H9 (cell line): ENCODE data around the gene ZNF79. TPM values are rescaled to one million over a fixed set of nuclear protein-coding genes. Genes with fewer than 3 reads are reported as not detected.
A peak's percentile ranks its signal among the peaks of the same experiment; 100 is the strongest.

ENCODE experiments used
- DNase-seq: peaks from one replicate; pipeline ENCODE4 v3.0.0-alpha.2; 2017
- H2AFZ ChIP-seq: one replicate; pipeline ENCODE4 v1.6.1; 2013; ENCODE audit warnings: mild to moderate bottlenecking, low read length, control low read depth, moderate library complexity
- H2AK5ac ChIP-seq: 2 replicates; pipeline ENCODE4 v1.6.1; 2013; ENCODE audit warnings: low read length, control low read depth, mixed read lengths; ENCODE audit not compliant: insufficient read length
- H2BK120ac ChIP-seq: one replicate; pipeline ENCODE4 v1.6.1; 2013; ENCODE audit warnings: low read depth, mild to moderate bottlenecking, low read length, control low read depth, inconsistent platforms; ENCODE audit not compliant: poor library complexity, severe bottlenecking
- H2BK12ac ChIP-seq: 2 replicates; pipeline ENCODE4 v1.6.1; 2013; ENCODE audit warnings: low read length, control low read depth, mixed read lengths, low read depth; ENCODE audit not compliant: insufficient read length
- H2BK15ac ChIP-seq: 2 replicates; pipeline ENCODE4 v1.6.1; 2013; ENCODE audit warnings: low read depth, low read length, control low read depth
- H2BK20ac ChIP-seq: one replicate; pipeline ENCODE4 v1.6.1; 2013; ENCODE audit warnings: low read depth, mild to moderate bottlenecking, low read length, control low read depth, inconsistent platforms; ENCODE audit not compliant: poor library complexity, severe bottlenecking
- H2BK5ac ChIP-seq: 2 replicates; pipeline ENCODE4 v1.6.1; 2013; ENCODE audit warnings: low read length, control low read depth, mixed read lengths; ENCODE audit not compliant: insufficient read length
- H3K14ac ChIP-seq: 2 replicates; pipeline ENCODE4 v1.6.1; 2013; ENCODE audit warnings: low read length, control low read depth; ENCODE audit not compliant: insufficient read depth
- H3K18ac ChIP-seq: 2 replicates; pipeline ENCODE4 v1.6.1; 2013; ENCODE audit warnings: low read depth, mild to moderate bottlenecking, mixed read lengths, low read length, control low read depth; ENCODE audit not compliant: insufficient read length
- H3K23ac ChIP-seq: 2 replicates; pipeline ENCODE4 v1.6.1; 2013; ENCODE audit warnings: low read length, control low read depth, mixed read lengths, low read depth; ENCODE audit not compliant: insufficient read length
- H3K23me2 ChIP-seq: 2 replicates; pipeline ENCODE4 v1.6.1; 2013; ENCODE audit warnings: low read depth, mild to moderate bottlenecking, mixed read lengths, low read length, control low read depth; ENCODE audit not compliant: insufficient read length, poor library complexity, severe bottlenecking
- H3K27ac ChIP-seq: 2 replicates; pipeline ENCODE4 v1.5.1; 2013; ENCODE audit warnings: low read length, control low read depth, mixed read lengths, low read depth; ENCODE audit not compliant: insufficient read length
- H3K27me3 ChIP-seq: 2 replicates; pipeline ENCODE4 v1.6.1; 2013; ENCODE audit warnings: low read length, control low read depth, inconsistent platforms; ENCODE audit not compliant: insufficient read depth
- H3K4ac ChIP-seq: 2 replicates; pipeline ENCODE4 v1.6.1; 2013; ENCODE audit warnings: low read depth, mild to moderate bottlenecking, control low read depth, inconsistent platforms, low read length, moderate library complexity
- H3K4me1 ChIP-seq: 2 replicates; pipeline ENCODE4 v1.6.1; 2013; ENCODE audit warnings: low read length, control low read depth, inconsistent platforms; ENCODE audit not compliant: insufficient read depth
- H3K4me2 ChIP-seq: 2 replicates; pipeline ENCODE4 v1.6.1; 2013; ENCODE audit warnings: low read length, control low read depth, mixed read lengths; ENCODE audit not compliant: insufficient read length, insufficient read depth
- H3K56ac ChIP-seq: 2 replicates; pipeline ENCODE4 v1.6.1; 2013; ENCODE audit warnings: low read depth, mild to moderate bottlenecking, mixed read lengths, low read length, control low read depth; ENCODE audit not compliant: insufficient read length
- H3K79me1 ChIP-seq: 2 replicates; pipeline ENCODE4 v1.6.1; 2013; ENCODE audit warnings: low read depth, mild to moderate bottlenecking, moderate library complexity, low read length, control low read depth, inconsistent platforms; ENCODE audit not compliant: insufficient read depth, poor library complexity, severe bottlenecking
- H3K79me2 ChIP-seq: 2 replicates; pipeline ENCODE4 v1.6.1; 2013; ENCODE audit warnings: low read length, control low read depth, inconsistent platforms; ENCODE audit not compliant: insufficient read depth
- H3K9ac ChIP-seq: 2 replicates; pipeline ENCODE4 v1.6.1; 2013; ENCODE audit warnings: low read length, control low read depth, mixed read lengths; ENCODE audit not compliant: insufficient read length; ENCODE audit errors: extremely low read depth
- H3K9me3 ChIP-seq: one replicate; pipeline ENCODE4 v1.6.1; 2013; ENCODE audit warnings: low read depth, low read length, inconsistent platforms; ENCODE audit not compliant: control insufficient read depth
- H3T11ph ChIP-seq: one replicate; pipeline ENCODE4 v1.6.1; 2013; ENCODE audit warnings: mild to moderate bottlenecking, low read length, control low read depth, inconsistent platforms
- H4K20me1 ChIP-seq: one replicate; pipeline ENCODE4 v1.6.1; 2013; ENCODE audit not compliant: control insufficient read depth, insufficient read length, insufficient read depth
- H4K5ac ChIP-seq: 2 replicates; pipeline ENCODE4 v1.6.1; 2013; ENCODE audit warnings: low read depth, mild to moderate bottlenecking, mixed read lengths, low read length, control low read depth; ENCODE audit not compliant: insufficient read length
- H4K8ac ChIP-seq: replicated peaks from 2 replicates; pipeline ENCODE4 v1.6.1; 2013; ENCODE audit warnings: low read length, control low read depth, mixed read lengths, low read depth; ENCODE audit not compliant: insufficient read length
- H4K91ac ChIP-seq: 2 replicates; pipeline ENCODE4 v1.6.1; 2013; ENCODE audit warnings: low read depth, mild to moderate bottlenecking, moderate library complexity, mixed read lengths, low read length, control low read depth; ENCODE audit not compliant: insufficient read length
- H3K27ac Mint-ChIP-seq, 3 experiments: 2 replicates in 2 of 3; 3 replicates in 1 of 3; pipeline ENCODE4 v1.8.0; 2020 to 2021; ENCODE audit warnings: mixed read lengths in 3 of 3, mild to moderate bottlenecking in 1 of 3, moderate library complexity in 1 of 3
- H3K27me3 Mint-ChIP-seq: 2 replicates; pipeline ENCODE4 v1.8.0; 2021; ENCODE audit warnings: low read depth, mild to moderate bottlenecking, moderate library complexity, mixed read lengths
- H3K36me3 Mint-ChIP-seq, 3 experiments: 2 replicates in 2 of 3; 3 replicates in 1 of 3; pipeline ENCODE4 v1.8.0; 2020 to 2021; ENCODE audit warnings: low read depth in 3 of 3, mixed read lengths in 3 of 3; ENCODE audit not compliant: insufficient read depth in 1 of 3
- H3K4me1 Mint-ChIP-seq, 2 experiments: 2 replicates each; pipeline ENCODE4 v1.8.0; 2020; ENCODE audit warnings: mixed read lengths in 2 of 2
- H3K4me3 Mint-ChIP-seq, 2 experiments: 2 replicates in 1 of 2; 3 replicates in 1 of 2; pipeline ENCODE4 v1.8.0; 2020 to 2021; ENCODE audit warnings: mild to moderate bottlenecking in 2 of 2, mixed read lengths in 2 of 2, moderate library complexity in 1 of 2
- H3K9me3 Mint-ChIP-seq, 2 experiments: 2 replicates in 1 of 2; 3 replicates in 1 of 2; pipeline ENCODE4 v1.8.0; 2020; ENCODE audit warnings: mild to moderate bottlenecking in 2 of 2, mixed read lengths in 2 of 2, moderate library complexity in 1 of 2
- CTCF ChIP-seq: fragments of 200-600 bp; sonication (generic); conservative IDR thresholded peaks from 3 replicates; pipeline ENCODE4 v1.8.0; 2021; ENCODE audit warnings: antibody characterized with exemption, mild to moderate bottlenecking
- WGBS: extraction: QIAGEN DNeasy Blood & Tissue Kit; methylation state at CpG from one replicate; pipeline ENCODE4 v1.1.7; 2013; ENCODE audit warnings: missing lambda C conversion rate, low lambda C conversion rate, mixed read lengths; ENCODE audit not compliant: insufficient read length; ENCODE audit errors: extremely low coverage; 5-methylcytosine and 5-hydroxymethylcytosine counted together
- total RNA-seq: library from RNA; stranded (reverse); gene quantifications from 2 replicates; pipeline ENCODE4 v1.2.1, GENCODE V29; 2021

ZNF79 gene
- total RNA-seq, 1 experiment from 2014 or later, result 11.5 TPM

DNA sequence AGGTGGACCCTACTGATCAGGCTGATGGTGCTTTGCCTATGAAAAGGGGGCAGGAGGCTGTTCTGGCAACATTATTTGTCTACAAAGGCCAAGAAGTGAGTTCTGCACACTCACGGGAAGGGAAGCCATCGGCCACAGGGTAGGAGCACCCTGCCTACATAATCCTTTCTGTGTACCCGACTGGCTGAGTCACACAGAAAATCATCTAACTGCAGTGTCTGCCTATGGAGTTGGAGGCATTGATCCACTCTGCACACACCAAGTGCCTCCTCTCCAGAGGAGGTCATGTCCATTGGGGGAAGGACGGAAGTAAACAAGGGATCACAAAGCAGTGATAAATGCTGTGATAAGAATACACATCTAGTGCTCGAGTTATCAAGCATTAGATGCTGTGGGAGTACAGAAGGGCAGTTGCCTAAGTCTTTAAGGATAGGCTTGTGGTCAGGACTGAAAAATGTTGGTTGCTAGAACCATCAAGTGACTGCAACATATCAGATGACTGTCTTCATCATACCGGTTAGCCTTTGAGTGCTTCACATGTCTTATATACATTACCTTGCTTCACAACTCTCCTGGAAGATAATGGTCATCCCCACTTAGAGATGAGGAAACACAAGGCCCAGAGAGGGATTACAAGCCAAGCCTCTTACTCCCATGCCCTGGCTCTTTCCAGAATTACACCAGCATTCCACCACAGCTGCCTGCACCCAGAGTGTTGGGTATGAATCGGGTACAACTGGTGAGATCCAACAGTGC is 28.5 kb upstream of the ZNF79 start:
- Histone ChIP-seq H3K56ac (no peak overlapping the region), H3K27me3 (no peaks in the 10 kb centered on the region), H4K91ac (no peak overlapping the region), H2BK20ac (no peak overlapping the region), H2BK15ac (no peak overlapping the region), H3K27ac (no peak overlapping the region), H3K14ac (no peak overlapping the region; the same call in 1 of the 2 replicates), H3T11ph (no peak overlapping the region), H3K9me3 (no peaks in the 10 kb centered on the region), H3K4me1 (no peaks in the 10 kb centered on the region), H2AK5ac (no peak overlapping the region), H3K18ac (no peak overlapping the region), H3K79me1 (no peaks in the 10 kb centered on the region), H3K4ac (no peak overlapping the region), H2BK12ac (no peak overlapping the region), H2BK120ac (no peak overlapping the region), H3K4me2 (peak overlapping the region; percentile 78), H3K79me2 (no peaks in the 10 kb centered on the region), H3K23ac (peak overlapping the region; percentile 37), H4K20me1 (no peaks in the 10 kb centered on the region), H3K9ac (peak overlapping the region; percentile 40), H3K23me2 (peaks cover 11% of the 10 kb centered on the region), H2BK5ac (no peak overlapping the region), H2AFZ (no peak overlapping the region), H4K5ac (no peak overlapping the region), H4K8ac (no peak overlapping the region)
- Mint-ChIP-seq H3K27ac (peak overlapping the region; percentile 63 to 93 (median 92); a peak in 4 of 7 replicates), H3K9me3 (no peaks in the 10 kb centered on the region), H3K36me3 (peaks cover 0 to 7% (median 7%) of the 10 kb centered on the region in 3 experiments; a peak in 3 of 7 replicates), H3K4me3 (peak overlapping the region; percentile 73 to 78), H3K27me3 (peaks cover 11% of the 10 kb centered on the region), H3K4me1 (peaks cover 17 to 28% of the 10 kb centered on the region in 2 experiments)
- no peak for TF ChIP-seq CTCF
- no CpG with 5 or more reads among the region's 7 CpGs for WGBS
- DNase-seq, result no peak
